DND-41 (cell line): Measurements from ENCODE around the gene SCRN1.

Source experiments
- EZH2 ChIP-seq: IDR thresholded peaks from 3 replicates; pipeline ENCODE4 v1.6.1; 2012; ENCODE audit warnings: borderline replicate concordance, low read depth, mild to moderate bottlenecking, moderate library complexity, low read length, inconsistent platforms; ENCODE audit not compliant: severe bottlenecking
- TF ChIP-seq, protein P1 (sequence below): IDR thresholded peaks from 2 replicates; pipeline ENCODE4 v1.5.1; 2012; ENCODE audit warnings: borderline replicate concordance, low read length, moderate library complexity, mild to moderate bottlenecking; ENCODE audit not compliant: poor library complexity, severe bottlenecking; ENCODE audit errors: extremely low read depth

DNA sequence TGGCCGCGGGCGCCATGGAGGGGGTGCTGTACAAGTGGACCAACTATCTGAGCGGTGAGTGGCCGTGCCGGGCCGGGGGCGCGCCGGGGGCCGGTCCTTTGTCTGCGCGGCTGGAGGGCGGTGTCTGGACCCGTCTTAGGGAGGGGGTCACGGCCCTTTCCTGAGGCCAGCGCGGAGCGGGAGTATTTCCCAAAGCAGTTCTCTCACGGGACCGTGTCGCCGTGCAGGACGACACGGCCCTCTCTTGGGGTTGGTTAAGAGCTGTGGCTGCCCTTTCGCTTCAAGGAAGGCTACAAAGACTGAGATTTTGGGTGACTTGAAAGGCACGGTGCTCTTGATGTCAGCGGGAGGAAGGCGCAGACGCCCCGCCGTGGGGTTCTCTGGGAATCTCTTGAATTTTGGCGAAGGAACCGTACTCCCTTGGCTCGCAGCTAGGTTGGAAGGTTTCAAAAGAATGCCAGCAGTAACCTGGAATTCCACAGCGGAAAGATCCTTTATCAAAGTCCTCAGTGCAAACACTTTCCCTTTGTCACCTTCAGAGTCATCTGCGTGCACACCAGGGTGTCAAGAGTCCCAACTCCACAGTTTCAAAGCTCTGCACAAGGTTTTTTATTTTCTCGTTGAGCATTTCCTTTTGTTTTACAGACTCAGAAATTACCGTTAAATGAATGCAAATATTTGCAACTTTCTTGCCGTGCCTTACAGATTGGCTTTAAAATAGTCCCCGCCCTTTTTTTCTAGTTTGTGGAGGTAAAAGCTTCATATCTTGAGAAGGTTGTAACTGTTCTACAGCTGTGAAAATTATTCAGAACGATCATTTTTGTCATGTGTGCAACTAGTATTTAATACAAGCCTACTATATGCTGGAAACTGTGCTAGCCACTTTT lies 39.4 kb upstream of the SCRN1 start:
- no peak for TF ChIP-seq EZH2
- TF ChIP-seq, protein P1, sequence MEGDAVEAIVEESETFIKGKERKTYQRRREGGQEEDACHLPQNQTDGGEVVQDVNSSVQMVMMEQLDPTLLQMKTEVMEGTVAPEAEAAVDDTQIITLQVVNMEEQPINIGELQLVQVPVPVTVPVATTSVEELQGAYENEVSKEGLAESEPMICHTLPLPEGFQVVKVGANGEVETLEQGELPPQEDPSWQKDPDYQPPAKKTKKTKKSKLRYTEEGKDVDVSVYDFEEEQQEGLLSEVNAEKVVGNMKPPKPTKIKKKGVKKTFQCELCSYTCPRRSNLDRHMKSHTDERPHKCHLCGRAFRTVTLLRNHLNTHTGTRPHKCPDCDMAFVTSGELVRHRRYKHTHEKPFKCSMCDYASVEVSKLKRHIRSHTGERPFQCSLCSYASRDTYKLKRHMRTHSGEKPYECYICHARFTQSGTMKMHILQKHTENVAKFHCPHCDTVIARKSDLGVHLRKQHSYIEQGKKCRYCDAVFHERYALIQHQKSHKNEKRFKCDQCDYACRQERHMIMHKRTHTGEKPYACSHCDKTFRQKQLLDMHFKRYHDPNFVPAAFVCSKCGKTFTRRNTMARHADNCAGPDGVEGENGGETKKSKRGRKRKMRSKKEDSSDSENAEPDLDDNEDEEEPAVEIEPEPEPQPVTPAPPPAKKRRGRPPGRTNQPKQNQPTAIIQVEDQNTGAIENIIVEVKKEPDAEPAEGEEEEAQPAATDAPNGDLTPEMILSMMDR: no peak
